ENCODE data around the gene FAM8A1. TPM values are rescaled to one million over a fixed set of nuclear protein-coding genes. Genes with fewer than 3 reads are reported as not detected.
"Not testable (repeated sequence)": the region's sequence is repeated elsewhere in the genome, so short reads cannot be mapped to it uniquely, and the experiment has no call there.

FAM8A1 gene
- total RNA-seq, 1 donor from 2014 or later: 7.6 TPM

DNA sequence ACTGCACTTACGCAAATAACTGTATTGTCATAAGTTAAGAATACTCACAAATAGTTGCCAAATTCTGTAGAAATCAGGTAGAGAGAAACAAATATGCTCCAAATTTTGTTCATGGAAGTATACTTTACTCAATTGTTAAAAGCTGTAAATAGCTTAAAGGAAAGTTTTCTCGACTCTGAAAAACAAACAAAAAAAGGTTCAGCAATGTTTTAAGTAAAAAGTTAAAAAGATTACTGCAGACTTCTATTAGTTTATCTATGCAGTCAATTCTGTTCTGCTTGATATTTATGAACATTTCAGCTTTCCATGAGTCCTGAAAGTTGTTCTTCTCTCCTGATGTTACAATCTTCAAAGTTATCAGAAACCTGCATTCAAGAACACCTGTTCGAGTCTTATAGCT lies 37.5 kb upstream of the FAM8A1 start:
- peaks cover 12% of the 10 kb centered on the region for H3K9me3 Mint-ChIP-seq (ENCODE audit: unreplicated experiment)

DNA sequence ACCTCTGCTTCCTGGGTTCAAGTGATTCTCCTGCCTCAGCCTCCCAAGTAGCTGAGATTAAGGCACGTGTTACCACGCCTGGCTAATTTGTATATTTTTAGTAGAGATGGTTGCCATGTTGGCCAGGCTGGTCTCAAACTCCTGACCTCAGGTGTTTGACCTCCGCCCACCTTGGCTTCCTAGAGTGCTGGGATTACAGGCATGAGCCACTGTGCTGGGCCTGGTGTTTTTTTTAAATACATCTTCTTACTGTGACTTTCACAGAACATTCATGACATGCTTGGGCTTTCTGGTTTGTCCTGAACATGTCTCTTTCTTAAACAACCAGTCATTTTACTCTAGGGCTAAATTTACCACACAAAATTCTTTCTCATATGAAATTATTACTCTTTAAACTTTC lies 34.7 kb upstream of the FAM8A1 start:
- DNase-seq (ENCODE audit: low spot score): no peak
- Mint-ChIP-seq H3K27ac (ENCODE audit: unreplicated experiment) (no peak overlapping the region), H3K9me3 (ENCODE audit: unreplicated experiment) (peaks cover 8% of the 10 kb centered on the region), H3K27me3 (ENCODE audit: unreplicated experiment) (peaks cover 2% of the 10 kb centered on the region), H3K4me3 (ENCODE audit: unreplicated experiment) (no peak overlapping the region), H3K36me3 (ENCODE audit: low read depth, unreplicated experiment) (no peaks in the 10 kb centered on the region), H3K4me1 (ENCODE audit: unreplicated experiment) (no peaks in the 10 kb centered on the region)
- TF ChIP-seq, protein P1, sequence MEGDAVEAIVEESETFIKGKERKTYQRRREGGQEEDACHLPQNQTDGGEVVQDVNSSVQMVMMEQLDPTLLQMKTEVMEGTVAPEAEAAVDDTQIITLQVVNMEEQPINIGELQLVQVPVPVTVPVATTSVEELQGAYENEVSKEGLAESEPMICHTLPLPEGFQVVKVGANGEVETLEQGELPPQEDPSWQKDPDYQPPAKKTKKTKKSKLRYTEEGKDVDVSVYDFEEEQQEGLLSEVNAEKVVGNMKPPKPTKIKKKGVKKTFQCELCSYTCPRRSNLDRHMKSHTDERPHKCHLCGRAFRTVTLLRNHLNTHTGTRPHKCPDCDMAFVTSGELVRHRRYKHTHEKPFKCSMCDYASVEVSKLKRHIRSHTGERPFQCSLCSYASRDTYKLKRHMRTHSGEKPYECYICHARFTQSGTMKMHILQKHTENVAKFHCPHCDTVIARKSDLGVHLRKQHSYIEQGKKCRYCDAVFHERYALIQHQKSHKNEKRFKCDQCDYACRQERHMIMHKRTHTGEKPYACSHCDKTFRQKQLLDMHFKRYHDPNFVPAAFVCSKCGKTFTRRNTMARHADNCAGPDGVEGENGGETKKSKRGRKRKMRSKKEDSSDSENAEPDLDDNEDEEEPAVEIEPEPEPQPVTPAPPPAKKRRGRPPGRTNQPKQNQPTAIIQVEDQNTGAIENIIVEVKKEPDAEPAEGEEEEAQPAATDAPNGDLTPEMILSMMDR (IDR thresholded peaks at IDR 0.05; ENCODE audit: unreplicated experiment): no peak

More for the DNA sequence above, 37.5 kb upstream of the FAM8A1 start:
- Mint-ChIP-seq H3K36me3 (ENCODE audit: low read depth, unreplicated experiment) (peaks cover 8% of the 10 kb centered on the region), H3K27ac (ENCODE audit: unreplicated experiment) (no peak overlapping the region), H3K4me3 (ENCODE audit: unreplicated experiment) (no peak overlapping the region), H3K27me3 (ENCODE audit: unreplicated experiment) (no peaks in the 10 kb centered on the region), H3K4me1 (ENCODE audit: unreplicated experiment) (no peaks in the 10 kb centered on the region)
- DNase-seq (ENCODE audit: low spot score): no peak
- TF ChIP-seq, protein P1 (IDR thresholded peaks at IDR 0.05; ENCODE audit: unreplicated experiment): no peak

DNA sequence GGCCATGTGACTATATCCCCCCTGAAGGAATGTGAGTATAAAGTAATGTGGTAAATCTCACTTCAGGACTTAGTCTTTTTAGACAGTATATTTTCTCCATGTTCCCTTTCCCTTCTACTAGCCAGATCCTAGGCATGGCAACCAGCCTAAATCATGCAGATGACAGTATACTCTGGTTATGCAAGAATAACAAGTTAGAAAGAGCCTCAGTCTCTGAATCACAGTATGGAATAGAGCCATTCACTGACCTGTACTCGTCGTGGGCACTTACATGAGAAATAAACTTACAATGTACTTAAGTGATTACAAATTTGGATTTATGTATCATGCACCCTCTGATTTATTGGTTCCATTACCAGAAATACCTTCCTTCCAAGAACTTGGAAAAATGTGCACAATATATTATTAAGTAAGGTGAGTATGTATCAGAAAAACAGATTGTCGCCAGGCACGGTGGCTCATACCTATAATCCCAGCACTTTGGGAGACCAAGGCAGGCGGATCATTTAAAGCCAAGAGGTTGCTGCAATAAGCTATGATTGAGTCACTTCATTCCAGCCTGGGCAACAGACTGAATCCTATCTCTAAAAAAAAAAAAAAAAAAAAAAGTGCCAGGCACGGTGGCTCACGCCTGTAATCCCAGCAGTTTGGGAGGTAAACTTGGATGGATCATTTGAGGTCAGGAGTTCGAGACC lies 25.1 kb upstream of the FAM8A1 start:
- DNase-seq (ENCODE audit: low spot score): no peak
- Mint-ChIP-seq H3K4me3 (ENCODE audit: unreplicated experiment) (no peak overlapping the region), H3K27me3 (ENCODE audit: unreplicated experiment) (peaks cover 2% of the 10 kb centered on the region), H3K9me3 (ENCODE audit: unreplicated experiment) (no peaks in the 10 kb centered on the region), H3K27ac (ENCODE audit: unreplicated experiment) (no peak overlapping the region), H3K4me1 (ENCODE audit: unreplicated experiment) (no peaks in the 10 kb centered on the region), H3K36me3 (ENCODE audit: low read depth, unreplicated experiment) (peaks cover 5% of the 10 kb centered on the region)
- TF ChIP-seq, protein P1 (IDR thresholded peaks at IDR 0.05; ENCODE audit: unreplicated experiment): no peak

DNA sequence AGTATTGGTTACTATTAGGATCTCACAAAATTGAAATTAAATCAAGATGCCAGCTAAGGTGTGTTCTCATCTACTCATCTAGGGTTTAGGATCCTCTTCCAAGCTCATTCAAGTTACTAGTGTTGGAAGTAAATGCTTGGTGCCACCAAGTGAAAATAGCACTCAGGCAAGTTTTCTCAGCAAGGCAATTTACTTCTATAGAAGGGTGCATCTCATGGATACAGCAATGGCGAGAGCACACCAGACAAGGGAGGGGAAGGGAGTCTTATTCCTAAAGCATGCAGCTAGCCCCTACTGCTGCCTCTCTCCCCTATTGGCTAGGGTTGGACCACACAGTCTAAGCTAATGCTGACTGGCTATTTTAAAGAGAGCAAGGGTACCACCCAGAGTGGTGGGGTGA lies 23.0 kb upstream of the FAM8A1 start:
- H3K36me3 Mint-ChIP-seq (ENCODE audit: low read depth, unreplicated experiment): peaks cover 5% of the 10 kb centered on the region
- no peak overlapping the region for H3K4me3 Mint-ChIP-seq (ENCODE audit: unreplicated experiment)
- DNase-seq (ENCODE audit: low spot score): no peak
- H3K9me3 Mint-ChIP-seq (ENCODE audit: unreplicated experiment): no peaks in the 10 kb centered on the region
- TF ChIP-seq, protein P1 (IDR thresholded peaks at IDR 0.05; ENCODE audit: unreplicated experiment): no peak
- no peak overlapping the region for H3K27ac Mint-ChIP-seq (ENCODE audit: unreplicated experiment)
- H3K4me1 Mint-ChIP-seq (ENCODE audit: unreplicated experiment): no peaks in the 10 kb centered on the region
- H3K27me3 Mint-ChIP-seq (ENCODE audit: unreplicated experiment): no peaks in the 10 kb centered on the region

DNA sequence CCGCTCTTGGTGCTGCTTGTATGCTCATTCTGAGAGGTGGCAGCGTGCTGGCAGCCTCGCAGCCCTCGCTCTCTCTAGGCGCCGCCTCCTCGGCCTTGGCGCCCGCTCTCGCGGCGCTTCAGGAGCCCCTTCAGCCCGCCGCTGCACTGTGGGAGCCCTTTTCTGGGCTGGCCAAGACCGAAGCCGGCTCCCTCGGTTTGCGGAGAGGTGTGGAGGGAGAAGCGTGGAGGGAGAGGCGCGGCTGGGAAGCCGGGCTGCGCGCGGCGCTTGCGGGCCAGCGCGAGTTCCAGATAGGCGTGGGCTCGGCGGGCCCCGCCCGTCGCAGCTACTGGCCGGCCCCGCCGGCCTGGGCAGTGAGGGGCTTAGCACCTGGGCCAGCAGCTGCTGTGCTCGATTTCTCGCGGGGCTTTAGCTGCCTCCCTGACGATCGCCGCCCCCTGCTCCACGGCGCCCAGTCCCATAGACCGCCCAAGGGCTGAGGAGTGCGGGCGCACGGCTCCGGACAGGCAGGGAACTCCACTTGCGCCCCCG lies 19.5 kb upstream of the FAM8A1 start:
- Mint-ChIP-seq H3K9me3 (ENCODE audit: unreplicated experiment) (no peaks in the 10 kb centered on the region), H3K27ac (ENCODE audit: unreplicated experiment) (no peak overlapping the region), H3K4me1 (ENCODE audit: unreplicated experiment) (peaks cover 3% of the 10 kb centered on the region), H3K36me3 (ENCODE audit: low read depth, unreplicated experiment) (no peaks in the 10 kb centered on the region), H3K27me3 (ENCODE audit: unreplicated experiment) (no peaks in the 10 kb centered on the region), H3K4me3 (ENCODE audit: unreplicated experiment) (peak overlapping the region; percentile 80)
- peak; percentile 27 for DNase-seq (ENCODE audit: low spot score)
- TF ChIP-seq, protein P1 (IDR thresholded peaks at IDR 0.05; ENCODE audit: unreplicated experiment): no peak

DNA sequence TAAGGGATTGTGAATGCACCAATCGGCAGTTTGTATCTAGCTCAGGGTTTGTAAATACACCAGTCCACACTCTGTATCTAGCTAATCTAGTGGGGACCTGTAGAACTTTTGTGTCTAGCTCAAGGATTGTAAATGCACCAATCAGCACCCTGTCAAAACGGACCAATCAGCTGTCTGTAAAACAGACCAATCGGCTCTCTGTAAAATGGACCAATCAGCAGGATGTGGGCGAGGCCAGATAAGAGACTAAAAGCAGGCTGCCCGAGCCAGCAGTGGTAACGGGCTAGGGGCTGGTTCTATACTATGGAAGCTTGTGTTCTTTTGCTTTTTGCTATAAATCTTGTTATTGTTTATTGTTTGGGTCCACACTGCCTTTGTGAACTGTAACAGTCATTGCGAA lies 18.8 kb upstream of the FAM8A1 start:
- H3K4me1 Mint-ChIP-seq (ENCODE audit: unreplicated experiment); H3K27me3 Mint-ChIP-seq (ENCODE audit: unreplicated experiment); H3K9me3 Mint-ChIP-seq (ENCODE audit: unreplicated experiment): not testable (repeated sequence)

More for the DNA sequence above, 18.8 kb upstream of the FAM8A1 start:
- DNase-seq (ENCODE audit: low spot score); H3K36me3 Mint-ChIP-seq (ENCODE audit: low read depth, unreplicated experiment); H3K27ac Mint-ChIP-seq (ENCODE audit: unreplicated experiment): not testable (repeated sequence)
- H3K4me3 Mint-ChIP-seq (ENCODE audit: unreplicated experiment): peak overlapping the region; percentile 80
